Endothelial cell of umbilical vein (primary cell): Measurements from ENCODE around the gene AURKB. TPM values are rescaled to one million over a fixed set of nuclear protein-coding genes. Genes with fewer than 3 reads are reported as not detected.

Experiments used
- BruUV-seq: library from RNA; stranded (reverse); fragments of 400-500 nt; replicated peaks from 2 replicates; lab custom pipeline; 2021; lab: Mats Ljungman, UMichigan
- CTCF ChIA-PET: fragments of 300-600, 350-600 bp; sonication (Branson Sonifier 250); formaldehyde crosslinking; loops from one replicate; lab custom pipeline; 2021; ENCODE audit warnings: antibody characterized with exemption, inconsistent platforms; lab: Charles Lee
- POLR2A ChIA-PET: fragments of 300-600, 350-600 bp; sonication (Branson Sonifier 250); formaldehyde crosslinking; loops from one replicate; lab custom pipeline; 2021; ENCODE audit warnings: antibody characterized with exemption, inconsistent platforms; lab: Charles Lee
- DNase-seq: peaks from one replicate; pipeline ENCODE4 v3.0.0-alpha.2; 2011; ENCODE audit warnings: low read depth, low spot score
- FAIRE-seq: peaks from 2 replicates; lab custom pipeline; 2011; peaks lifted over from hg19 to GRCh38; lab: Jason Lieb, UNC
- H2AFZ ChIP-seq: 2 replicates; pipeline ENCODE4 v1.6.0; 2012; ENCODE audit warnings: low read depth, low read length, control low read depth, inconsistent platforms
- H3K27ac ChIP-seq: 2 replicates; pipeline ENCODE4 v1.5.1; 2011; ENCODE audit warnings: low read depth, mild to moderate bottlenecking, control low read depth, low read length, moderate library complexity; ENCODE audit not compliant: insufficient read depth
- H3K27me3 ChIP-seq, 2 experiments: 2 replicates each; pipeline versions ENCODE4 v1.6.0 to v1.6.1; 2011; ENCODE audit warnings: low read length in 2 of 2, mixed read lengths in 1 of 2; ENCODE audit not compliant: control insufficient read depth in 2 of 2, insufficient read depth in 2 of 2
- H3K36me3 ChIP-seq, 2 experiments: 2 replicates in 1 of 2; 3 replicates in 1 of 2; pipeline ENCODE4 v1.5.1; 2011; ENCODE audit warnings: low read length in 2 of 2, mild to moderate bottlenecking in 1 of 2, moderate library complexity in 1 of 2; ENCODE audit not compliant: control insufficient read depth in 2 of 2, insufficient read depth in 2 of 2; ENCODE audit errors: extremely low read depth in 1 of 2
- H3K4me1 ChIP-seq: 3 replicates; pipeline ENCODE4 v1.5.1; 2011; ENCODE audit warnings: mild to moderate bottlenecking, low read length; ENCODE audit not compliant: control insufficient read depth, insufficient read depth; ENCODE audit errors: extremely low read depth
- H3K4me2 ChIP-seq: 2 replicates; pipeline ENCODE4 v1.6.1; 2011; ENCODE audit warnings: low read length, control low read depth, mixed read lengths; ENCODE audit not compliant: insufficient read depth
- H3K4me3 ChIP-seq, 3 experiments: fragments of 200-600 bp in 1 of 3; sonication (generic), shearing (Covaris generic) in 1 of 3; replicated peaks in 1 of 3; 2 replicates each; pipeline ENCODE4 v1.5.1; 2011 to 2016; ENCODE audit warnings: control low read depth in 3 of 3, low read length in 3 of 3, mild to moderate bottlenecking in 2 of 3, inconsistent platforms in 1 of 3, low read depth in 1 of 3, moderate library complexity in 1 of 3; ENCODE audit not compliant: insufficient read depth in 1 of 3
- H3K79me2 ChIP-seq: 2 replicates; pipeline ENCODE4 v1.6.0; 2012; ENCODE audit warnings: low read length, inconsistent platforms; ENCODE audit not compliant: control insufficient read depth, insufficient read depth
- H3K9ac ChIP-seq: replicated peaks from 2 replicates; pipeline ENCODE3; 2011; ENCODE audit warnings: low read length, control low read depth; ENCODE audit not compliant: insufficient read depth; ENCODE audit errors: extremely low read depth
- H3K9me1 ChIP-seq: replicated peaks from 3 replicates; pipeline ENCODE4 v1.6.0; 2011; ENCODE audit warnings: mild to moderate bottlenecking, low read length; ENCODE audit not compliant: control insufficient read depth, insufficient read depth; ENCODE audit errors: extremely low read depth
- H3K9me3 ChIP-seq: replicated peaks from 2 replicates; pipeline ENCODE4 v1.5.1; 2012; ENCODE audit warnings: low read length, inconsistent platforms; ENCODE audit not compliant: control insufficient read depth, insufficient read depth
- H4K20me1 ChIP-seq: replicated peaks from 2 replicates; pipeline ENCODE3; 2011; ENCODE audit warnings: mild to moderate bottlenecking, low read length; ENCODE audit not compliant: control insufficient read depth, insufficient read depth; ENCODE audit errors: extremely low read depth
- CTCF ChIP-seq, 2 donors: IDR thresholded peaks; 1 replicate in 1 of 2; 2 replicates in 1 of 2; pipeline ENCODE4 v1.5.1; 2011; ENCODE audit warnings: low read length in 2 of 2, mild to moderate bottlenecking in 2 of 2, moderate library complexity in 2 of 2, control low read depth in 1 of 2, inconsistent platforms in 1 of 2, low read depth in 1 of 2; ENCODE audit not compliant: insufficient read depth in 1 of 2; ENCODE audit errors: extremely low read depth in 1 of 2
- EZH2 ChIP-seq: IDR thresholded peaks from 2 replicates; pipeline ENCODE4 v1.6.1; 2012; ENCODE audit warnings: borderline replicate concordance, low read depth, mild to moderate bottlenecking, moderate library complexity, low read length, inconsistent platforms; ENCODE audit not compliant: severe bottlenecking
- FOS ChIP-seq: IDR thresholded peaks from 2 replicates; pipeline ENCODE4 v1.6.1; 2011; ENCODE audit warnings: mild to moderate bottlenecking, low read length, moderate library complexity, borderline replicate concordance; ENCODE audit not compliant: insufficient read depth
- MYC ChIP-seq: IDR thresholded peaks from one replicate; pipeline ENCODE4 v1.6.1; 2011; ENCODE audit warnings: mild to moderate bottlenecking, low read depth, low read length
- dilution Hi-C: fragments of 300-500 bp; cut with MboI; formaldehyde crosslinking; loops from one replicate; pipeline ENCODE4 v1.15.0; 2019; ENCODE audit warnings: low sequenced_read_pairs; ENCODE audit not compliant: extremely low pct_ligation_motif_present
- intact Hi-C: fragments of 100-400 bp; cut with micrococcal nuclease; formaldehyde crosslinking; loops from one replicate; pipeline ENCODE4 v1.10.0; 2022
- polyA plus RNA-seq, 4 experiments: library from polyadenylated mRNA; depleted of rRNA in 3 of 4; stranded (reverse) in 3 of 4; unstranded in 1 of 4; fragments of >200 nt; gene quantifications; 2 replicates each; pipeline versions ENCODE4 v1.2.1 to v1.2.3, GENCODE V29; 2011 to 2012; ENCODE audit warnings: missing spikeins in 1 of 4
- total RNA-seq: library from RNA; stranded (reverse); gene quantifications from 2 replicates; pipeline ENCODE4 v1.2.3, GENCODE V29; 2021

AURKB gene
- total and polyA plus RNA-seq, 2 donors (not counting 3 experiments of a cell fraction or from before 2014, with no cell fraction given), result 67.8 to 107 TPM

GRCh38 chr17:8186446-8186786 lies 24.0 kb downstream of the AURKB start:
- H3K79me2 ChIP-seq, result peaks cover 8% of the 10 kb centered on the region
- no TSS peak for BruUV-seq
- POLR2A ChIA-PET, result interaction anchor here (1.2 kb wide), 1 partner anchor 13 kb away, joined by 9 read pairs; no protein-coding TSS in a partner anchor
- no peaks in the 10 kb centered on the region for H3K9me1 ChIP-seq
- dilution Hi-C loops (no loop called here), intact Hi-C loops (loop anchor here (1.0 to 2.0 kb wide), 5 partner anchors 13 to 114 kb away; partner anchors contain the start of gene CTC1)
- H3K9me3 ChIP-seq, result no peaks in the 10 kb centered on the region
- peak overlapping the region; percentile 42 for H3K4me2 ChIP-seq
- DNase-seq (no peak), FAIRE-seq (no peak)
- H3K9ac ChIP-seq, result peak overlapping the region; percentile 49
- peak overlapping the region; percentile 26 for H3K27ac ChIP-seq
- no peaks in the 10 kb centered on the region for H3K36me3 ChIP-seq
- TF ChIP-seq FOS (no peak), MYC (no peak), CTCF (IDR thresholded peaks at IDR 0.05; ENCODE audit: extremely low read depth in 1 of 2, insufficient read depth in 1 of 2, low read depth in 1 of 2, low read length in 2 of 2) (no peak), EZH2 (no peak)
- CTCF ChIA-PET, result interaction anchor here (1.0 to 4.3 kb wide), 2 partner anchors 10 to 35 kb away, joined by 3 to 34 read pairs; partner anchors contain the start of gene TMEM107
- H3K27me3 ChIP-seq, result no peaks in the 10 kb centered on the region
- peak overlapping the region; percentile 80 for H2AFZ ChIP-seq
- H4K20me1 ChIP-seq, result no peaks in the 10 kb centered on the region
- peak overlapping the region; percentile 55 to 83 (median 71) for H3K4me3 ChIP-seq
- peaks cover 21% of the 10 kb centered on the region for H3K4me1 ChIP-seq
